NCI-H1694 treated with DMSO at 0.1 percent for 48 hours (cell line): ENCODE results near the gene SEC22A.
A peak's percentile ranks its signal among the peaks of the same experiment; 100 is the strongest.

Source experiments
- DNase-seq: peaks from one replicate; lab custom pipeline; 2025; lab: John Stamatoyannopoulos, UW

SEC22A gene

GRCh38 chr3:123263941-123264340, 62.2 kb downstream of the SEC22A start:
- DNase-seq, result no peak

- no peak for DNase-seq
Observed at GRCh38 chr3:123267821-123268220, 66.1 kb downstream of the SEC22A start.

GRCh38 chr3:123270818-123271217, 69.1 kb downstream of the SEC22A start:
- no peak for DNase-seq

- DNase-seq, result no peak
Observed at GRCh38 chr3:123271466-123272159, 69.9 kb downstream of the SEC22A start.

- DNase-seq, result no peak
Observed at GRCh38 chr3:123272547-123272946, 70.8 kb downstream of the SEC22A start.

GRCh38 chr3:123275691-123276090, 73.9 kb downstream of the SEC22A start:
- no peak for DNase-seq

GRCh38 chr3:123276346-123277006, 74.7 kb downstream of the SEC22A start:
- no peak for DNase-seq

GRCh38 chr3:123277106-123277505, 75.4 kb downstream of the SEC22A start:
- DNase-seq, result no peak

GRCh38 chr3:123278446-123278845, 76.7 kb downstream of the SEC22A start:
- DNase-seq, result no peak

GRCh38 chr3:123279121-123279520, 77.4 kb downstream of the SEC22A start:
- no peak for DNase-seq

GRCh38 chr3:123281406-123281805, 79.7 kb downstream of the SEC22A start:
- no peak for DNase-seq

- DNase-seq, result no peak
Observed at GRCh38 chr3:123281929-123282328, 80.2 kb downstream of the SEC22A start.

- DNase-seq, result no peak
Observed at GRCh38 chr3:123282461-123282860, 80.7 kb downstream of the SEC22A start.

- DNase-seq, result no peak
Observed at GRCh38 chr3:123283074-123283473, 81.3 kb downstream of the SEC22A start.

GRCh38 chr3:123283657-123284398, 82.1 kb downstream of the SEC22A start:
- no peak for DNase-seq

GRCh38 chr3:123284399-123285010, 82.8 kb downstream of the SEC22A start:
- no peak for DNase-seq

GRCh38 chr3:123285066-123285465, 83.3 kb downstream of the SEC22A start:
- no peak for DNase-seq

- DNase-seq, result no peak
Observed at GRCh38 chr3:123285479-123285878, 83.7 kb downstream of the SEC22A start.

- no peak for DNase-seq
Observed at GRCh38 chr3:123285931-123286307, 84.2 kb downstream of the SEC22A start.

- peak; percentile 19 for DNase-seq
Observed at GRCh38 chr3:123286308-123287023, 84.7 kb downstream of the SEC22A start.

GRCh38 chr3:123287051-123287961, 85.6 kb downstream of the SEC22A start:
- no peak for DNase-seq
